Transverse colon (tissue), 4 donors: ENCODE measurements around the gene WNT4.

ENCODE experiments used
- CTCF ChIP-seq, 5 experiments: fragments of 200-600 bp in 3 of 5; fragments of 450-650 bp in 2 of 5; sonication (generic) in 3 of 5; IDR thresholded peaks; 1 replicate in 2 of 5; 2 replicates in 3 of 5; pipeline ENCODE4 v1.5.1; 2016 to 2017; ENCODE audit warnings: antibody characterized with exemption in 5 of 5, inconsistent platforms in 3 of 5, mild to moderate bottlenecking in 2 of 5, moderate library complexity in 1 of 5
- POLR2A ChIP-seq: fragments of 450-650 bp; IDR thresholded peaks from one replicate; pipeline ENCODE4 v1.6.1; 2016; ENCODE audit warnings: antibody characterized with exemption, mild to moderate bottlenecking, moderate library complexity
- POLR2AphosphoS5 ChIP-seq, 3 donors: sonication (generic); formaldehyde crosslinking; IDR thresholded peaks; one replicate each; pipeline ENCODE4 v1.6.1; 2016; ENCODE audit warnings: antibody characterized with exemption in 3 of 3

DNA sequence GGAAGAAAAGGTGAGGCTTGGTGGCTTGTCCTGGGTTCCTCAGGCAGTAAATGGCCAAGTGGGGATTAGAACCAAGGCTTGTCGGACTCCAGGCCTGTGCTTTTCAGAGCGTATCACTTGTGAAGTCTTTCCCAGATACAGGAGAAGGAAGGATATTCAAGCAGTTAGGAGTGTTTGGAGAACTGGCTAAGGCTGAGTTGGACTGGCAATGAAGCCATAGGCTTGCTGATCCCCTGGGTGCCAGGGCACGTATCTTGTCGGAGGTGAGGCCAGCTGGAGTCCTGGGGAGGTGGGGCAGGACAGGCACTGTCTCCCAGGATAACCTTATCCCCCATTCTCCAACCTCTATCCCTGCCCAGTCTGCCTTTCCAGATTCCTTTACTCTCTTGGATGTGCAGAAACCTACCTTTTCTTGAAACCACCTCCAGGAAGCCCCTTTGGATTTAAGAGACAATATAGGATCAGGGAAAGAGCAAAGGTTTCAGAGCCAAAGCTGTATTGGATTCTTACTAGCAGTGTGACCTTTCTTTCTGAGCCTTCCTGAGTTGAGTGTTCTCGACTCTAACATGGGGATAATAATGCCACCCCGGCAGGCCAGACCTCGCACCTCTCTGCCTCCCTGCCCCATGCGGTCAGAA, 18.2 kb downstream of the WNT4 start:
- TF ChIP-seq POLR2AphosphoS5 (IDR thresholded peaks at IDR 0.05) (no peak), CTCF (IDR thresholded peaks at IDR 0.05) (no peak), POLR2A (no peak)
